Neutrophil (primary cell): ENCODE data around the gene SETD1A.

Experiments
- H3K27ac ChIP-seq: fragments of 200-600 bp; sonication (generic); 2 replicates; pipeline ENCODE4 v1.5.1; 2016; ENCODE audit warnings: mild to moderate bottlenecking, moderate library complexity
- H3K27me3 ChIP-seq: fragments of 200-600 bp; sonication (generic); 2 replicates; pipeline ENCODE4 v1.6.0; 2016; ENCODE audit warnings: mild to moderate bottlenecking
- H3K36me3 ChIP-seq: fragments of 200-600 bp; sonication (generic); 2 replicates; pipeline ENCODE4 v1.5.1; 2017
- H3K4me1 ChIP-seq, 2 experiments: fragments of 200-600 bp in 1 of 2; sonication (generic) in 1 of 2; 1 replicate in 1 of 2; 2 replicates in 1 of 2; pipeline versions ENCODE4 v1.5.1 to v1.6.1; 2013 to 2016; ENCODE audit warnings: low read depth in 1 of 2, low read length in 1 of 2, mild to moderate bottlenecking in 1 of 2, moderate library complexity in 1 of 2; ENCODE audit not compliant: control insufficient read depth in 1 of 2, insufficient read depth in 1 of 2
- H3K4me3 ChIP-seq, 2 experiments: fragments of 200-600 bp in 1 of 2; sonication (generic) in 1 of 2; 1 replicate in 1 of 2; 2 replicates in 1 of 2; pipeline ENCODE4 v1.5.1; 2013 to 2016; ENCODE audit warnings: low read depth in 1 of 2, low read length in 1 of 2, mild to moderate bottlenecking in 1 of 2, moderate library complexity in 1 of 2
- H3K9me3 ChIP-seq: fragments of 200-600 bp; sonication (generic); 2 replicates; pipeline ENCODE4 v1.5.1; 2016
- TF ChIP-seq, protein P1 (sequence below): fragments of 200-600 bp; sonication (generic); IDR thresholded peaks from 2 replicates; pipeline ENCODE4 v1.5.1; 2016; ENCODE audit warnings: antibody characterized with exemption

Gene SETD1A

DNA sequence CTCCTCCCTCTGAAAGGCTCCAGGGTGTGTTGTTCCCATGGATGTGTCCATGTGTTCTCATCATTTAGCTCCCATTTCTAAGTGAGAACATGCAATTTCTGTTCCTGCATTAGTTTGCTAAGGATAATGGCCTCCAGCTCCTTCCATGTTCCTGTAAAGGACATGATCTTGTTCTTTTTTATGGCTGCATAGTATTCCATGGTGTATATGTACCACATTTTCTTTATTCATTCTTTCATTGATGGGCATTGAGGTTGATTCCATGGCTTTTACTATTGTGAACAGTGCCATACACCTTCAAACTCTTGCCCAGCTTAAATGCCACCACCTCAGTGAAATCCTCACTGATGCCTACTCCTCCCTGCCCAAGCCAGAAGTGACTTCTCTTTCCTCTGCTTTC, 13.2 kb upstream of the SETD1A start:
- TF ChIP-seq, protein P1, sequence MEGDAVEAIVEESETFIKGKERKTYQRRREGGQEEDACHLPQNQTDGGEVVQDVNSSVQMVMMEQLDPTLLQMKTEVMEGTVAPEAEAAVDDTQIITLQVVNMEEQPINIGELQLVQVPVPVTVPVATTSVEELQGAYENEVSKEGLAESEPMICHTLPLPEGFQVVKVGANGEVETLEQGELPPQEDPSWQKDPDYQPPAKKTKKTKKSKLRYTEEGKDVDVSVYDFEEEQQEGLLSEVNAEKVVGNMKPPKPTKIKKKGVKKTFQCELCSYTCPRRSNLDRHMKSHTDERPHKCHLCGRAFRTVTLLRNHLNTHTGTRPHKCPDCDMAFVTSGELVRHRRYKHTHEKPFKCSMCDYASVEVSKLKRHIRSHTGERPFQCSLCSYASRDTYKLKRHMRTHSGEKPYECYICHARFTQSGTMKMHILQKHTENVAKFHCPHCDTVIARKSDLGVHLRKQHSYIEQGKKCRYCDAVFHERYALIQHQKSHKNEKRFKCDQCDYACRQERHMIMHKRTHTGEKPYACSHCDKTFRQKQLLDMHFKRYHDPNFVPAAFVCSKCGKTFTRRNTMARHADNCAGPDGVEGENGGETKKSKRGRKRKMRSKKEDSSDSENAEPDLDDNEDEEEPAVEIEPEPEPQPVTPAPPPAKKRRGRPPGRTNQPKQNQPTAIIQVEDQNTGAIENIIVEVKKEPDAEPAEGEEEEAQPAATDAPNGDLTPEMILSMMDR: no peak
- H3K27me3 ChIP-seq: no peaks in the 10 kb centered on the region
- no peak overlapping the region for H3K4me3 ChIP-seq
- H3K36me3 ChIP-seq: no peaks in the 10 kb centered on the region
- peaks cover 50 to 53% of the 10 kb centered on the region in 2 experiments for H3K4me1 ChIP-seq
- H3K27ac ChIP-seq: peak overlapping the region; percentile 65
- no peaks in the 10 kb centered on the region for H3K9me3 ChIP-seq

DNA sequence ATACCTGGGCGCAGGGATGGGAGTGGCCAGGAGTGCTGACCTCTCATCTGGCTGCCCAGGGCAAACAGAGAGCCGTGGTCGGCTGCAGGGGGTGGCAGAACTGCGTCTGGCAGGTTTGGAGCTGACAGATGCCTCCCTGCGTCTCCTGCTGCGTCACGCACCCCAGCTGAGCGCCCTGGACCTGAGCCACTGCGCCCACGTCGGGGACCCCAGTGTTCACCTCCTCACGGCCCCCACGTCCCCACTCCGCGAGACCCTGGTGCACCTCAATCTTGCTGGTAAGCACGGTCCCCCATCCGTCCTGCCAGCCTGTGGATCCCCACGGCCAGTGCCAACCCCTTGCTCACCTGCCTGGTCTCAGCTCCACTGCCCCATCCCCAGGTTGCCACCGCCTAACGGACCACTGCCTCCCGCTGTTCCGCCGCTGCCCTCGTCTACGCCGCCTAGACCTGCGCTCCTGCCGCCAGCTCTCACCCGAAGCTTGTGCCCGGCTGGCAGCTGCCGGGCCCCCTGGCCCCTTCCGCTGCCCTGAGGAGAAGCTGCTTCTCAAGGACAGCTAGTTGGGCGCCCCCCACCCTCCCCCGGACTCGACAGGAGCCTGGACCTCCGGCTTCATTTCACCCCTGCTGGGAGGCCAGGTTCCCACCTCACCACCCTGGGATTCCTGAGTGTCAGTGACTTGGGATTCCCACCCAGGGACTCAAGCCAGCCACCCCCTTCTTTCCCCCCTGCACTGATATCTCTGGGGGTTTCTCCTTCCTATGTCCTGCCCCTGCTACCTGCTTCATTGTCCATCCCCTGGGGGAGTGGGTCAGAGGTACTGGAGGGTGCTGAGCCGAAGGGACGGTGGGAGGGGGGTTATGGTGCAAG, 10.6 kb upstream of the SETD1A start:
- Histone ChIP-seq H3K9me3 (no peaks in the 10 kb centered on the region), H3K36me3 (no peaks in the 10 kb centered on the region), H3K4me3 (no peak overlapping the region), H3K4me1 (peaks cover 65 to 72% of the 10 kb centered on the region in 2 experiments), H3K27ac (peak overlapping the region; percentile 65), H3K27me3 (no peaks in the 10 kb centered on the region)
- TF ChIP-seq, protein P1: no peak

DNA sequence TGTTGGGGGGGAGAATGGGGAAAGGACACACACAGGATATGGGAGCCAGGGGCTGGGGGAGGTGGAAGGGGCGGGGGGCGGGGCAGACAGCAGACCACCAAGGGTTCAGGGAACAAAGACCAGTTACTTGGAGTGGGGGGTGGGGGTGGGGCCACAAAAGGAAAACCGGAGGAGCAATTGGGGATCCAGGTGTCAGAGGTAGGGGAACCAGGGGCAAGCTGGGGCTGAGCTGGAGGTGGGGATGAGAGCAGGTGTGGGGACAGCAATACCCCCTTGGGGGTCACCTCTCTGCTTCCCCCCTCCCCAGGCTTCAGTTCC, 10.1 kb upstream of the SETD1A start:
- no peaks in the 10 kb centered on the region for H3K36me3 ChIP-seq
- peaks cover 59 to 67% of the 10 kb centered on the region in 2 experiments for H3K4me1 ChIP-seq
- H3K27me3 ChIP-seq: no peaks in the 10 kb centered on the region
- H3K4me3 ChIP-seq: no peak overlapping the region
- no peaks in the 10 kb centered on the region for H3K9me3 ChIP-seq
- TF ChIP-seq, protein P1: no peak
- H3K27ac ChIP-seq: peak overlapping the region; percentile 6

DNA sequence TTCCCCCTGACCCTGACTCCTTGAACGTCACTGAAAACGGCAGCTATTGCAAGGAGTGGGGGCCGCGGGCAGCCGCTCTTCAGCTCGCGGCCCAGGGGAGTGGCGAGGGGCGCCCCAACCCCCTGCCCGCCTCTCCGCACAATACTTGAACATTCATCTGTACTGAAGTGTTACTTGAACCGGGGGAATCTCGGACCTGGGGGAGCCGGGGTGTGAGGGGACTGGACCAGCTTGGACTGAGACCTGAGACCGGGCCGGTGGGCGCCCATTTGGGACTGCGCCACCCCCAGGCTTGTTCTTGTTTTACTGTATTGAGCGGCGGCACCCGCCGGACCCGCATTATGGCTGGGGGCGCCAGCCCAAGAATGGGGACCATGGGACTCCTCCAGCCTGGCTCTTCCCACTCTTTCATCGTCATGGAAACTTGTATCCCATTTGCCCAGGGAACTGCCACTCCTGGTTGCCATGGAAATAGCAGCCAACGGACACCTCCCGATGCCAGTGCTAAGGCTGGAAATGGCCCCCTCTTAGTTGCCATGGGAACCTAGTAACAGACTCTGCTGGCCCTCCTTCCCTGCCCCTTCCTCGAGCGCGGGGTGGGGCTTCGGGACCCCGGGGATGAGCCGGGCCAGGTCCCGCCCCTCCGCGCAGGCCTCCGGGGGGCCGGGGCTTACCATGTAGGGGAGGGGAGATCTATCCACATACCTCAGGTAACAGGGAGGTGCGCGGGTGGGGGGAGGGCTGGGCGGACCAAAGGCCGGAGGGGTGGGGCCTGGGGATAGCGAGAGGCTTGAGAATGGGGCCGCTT, 9.5 kb upstream of the SETD1A start:
- peak overlapping the region; percentile 96 for H3K27ac ChIP-seq
- peaks cover under 1% of the 10 kb centered on the region for H3K36me3 ChIP-seq
- H3K4me3 ChIP-seq: peak overlapping the region; percentile 95 to 97
- no peaks in the 10 kb centered on the region for H3K9me3 ChIP-seq
- H3K4me1 ChIP-seq: peaks cover 55 to 63% of the 10 kb centered on the region in 2 experiments
- H3K27me3 ChIP-seq: no peaks in the 10 kb centered on the region
- TF ChIP-seq, protein P1: no peak

DNA sequence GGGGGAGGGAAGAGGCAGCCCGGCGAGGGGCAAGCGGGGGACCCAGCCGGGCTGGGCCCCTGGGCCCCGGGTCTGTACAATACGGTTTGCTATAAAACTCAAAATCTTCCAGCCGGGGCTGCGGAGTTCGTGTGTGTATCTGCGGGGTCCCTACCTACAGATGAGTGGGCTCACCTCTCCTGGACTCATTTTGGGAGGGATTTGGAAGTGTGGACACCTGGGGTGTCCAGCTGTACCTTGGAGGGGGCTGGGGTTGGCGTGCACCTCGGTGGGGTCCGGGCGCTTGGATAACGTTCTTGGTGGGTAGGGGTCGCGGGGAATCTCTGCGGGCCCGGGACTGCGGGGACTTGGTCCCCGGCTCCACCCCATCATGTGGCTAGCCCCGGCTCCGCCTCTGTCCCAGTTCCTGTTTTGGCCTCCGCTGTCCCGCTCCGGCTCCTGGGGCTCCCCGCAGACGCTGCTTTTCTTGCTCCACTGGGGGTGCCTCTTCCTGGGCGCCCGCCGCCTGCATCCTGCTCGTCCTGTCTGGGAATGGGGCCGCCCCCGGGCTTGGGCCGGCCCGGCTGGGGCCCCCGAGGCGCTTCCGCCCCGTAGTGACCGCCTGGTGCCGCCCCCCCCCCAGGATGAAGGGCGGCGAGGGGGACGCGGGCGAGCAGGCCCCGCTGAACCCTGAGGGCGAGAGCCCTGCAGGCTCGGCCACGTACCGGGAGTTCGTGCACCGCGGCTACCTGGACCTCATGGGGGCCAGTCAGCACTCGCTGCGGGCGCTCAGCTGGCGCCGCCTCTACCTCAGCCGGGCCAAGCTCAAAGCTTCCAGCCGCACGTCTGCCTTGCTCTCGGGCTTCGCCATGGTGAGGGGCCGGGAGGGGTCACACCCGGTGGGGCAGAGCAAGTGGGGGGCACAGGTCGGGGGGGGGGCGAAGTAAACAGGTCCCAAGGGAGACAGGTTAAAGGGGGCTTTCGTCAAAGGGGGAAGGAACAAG, 8.6 kb upstream of the SETD1A start, which contains the start of gene ORAI3:
ORAI3 (plus strand) TSS at position 402 of the 983 bp plus-strand sequence; CDS start at position 624, 222 bp downstream.
- H3K36me3 ChIP-seq: peaks cover 10% of the 10 kb centered on the region
- TF ChIP-seq, protein P1: peak; percentile 25
- H3K9me3 ChIP-seq: no peaks in the 10 kb centered on the region
- peak within 1 kb of the TSS; percentile 96 for H3K27ac ChIP-seq
- peaks cover 55 to 69% of the 10 kb centered on the region in 2 experiments for H3K4me1 ChIP-seq
- H3K4me3 ChIP-seq: peak within 1 kb of the TSS; percentile 95 to 97
- H3K27me3 ChIP-seq: no peaks in the 10 kb centered on the region
